Hepatocyte (in vitro differentiated cells): ENCODE results near the gene PRKACA.

Experiments
- EZH2 ChIP-seq: fragments of 200-600 bp; sonication (generic); IDR thresholded peaks from 2 replicates; pipeline ENCODE4 v1.6.1; 2016; ENCODE audit warnings: antibody characterized with exemption, mild to moderate bottlenecking, borderline replicate concordance
- EZH2phosphoT487 ChIP-seq: fragments of 200-600 bp; sonication (generic); IDR thresholded peaks from one replicate; pipeline ENCODE4 v1.6.1; 2018; ENCODE audit warnings: antibody characterized with exemption, mild to moderate bottlenecking, low read depth, moderate library complexity; ENCODE audit not compliant: unreplicated experiment, severe bottlenecking
- TF ChIP-seq, protein P1 (sequence below): fragments of 200-600 bp; sonication (generic); IDR thresholded peaks from 2 replicates; pipeline ENCODE4 v1.5.1; 2016; ENCODE audit warnings: antibody characterized with exemption, mild to moderate bottlenecking; ENCODE audit not compliant: poor library complexity

DNA sequence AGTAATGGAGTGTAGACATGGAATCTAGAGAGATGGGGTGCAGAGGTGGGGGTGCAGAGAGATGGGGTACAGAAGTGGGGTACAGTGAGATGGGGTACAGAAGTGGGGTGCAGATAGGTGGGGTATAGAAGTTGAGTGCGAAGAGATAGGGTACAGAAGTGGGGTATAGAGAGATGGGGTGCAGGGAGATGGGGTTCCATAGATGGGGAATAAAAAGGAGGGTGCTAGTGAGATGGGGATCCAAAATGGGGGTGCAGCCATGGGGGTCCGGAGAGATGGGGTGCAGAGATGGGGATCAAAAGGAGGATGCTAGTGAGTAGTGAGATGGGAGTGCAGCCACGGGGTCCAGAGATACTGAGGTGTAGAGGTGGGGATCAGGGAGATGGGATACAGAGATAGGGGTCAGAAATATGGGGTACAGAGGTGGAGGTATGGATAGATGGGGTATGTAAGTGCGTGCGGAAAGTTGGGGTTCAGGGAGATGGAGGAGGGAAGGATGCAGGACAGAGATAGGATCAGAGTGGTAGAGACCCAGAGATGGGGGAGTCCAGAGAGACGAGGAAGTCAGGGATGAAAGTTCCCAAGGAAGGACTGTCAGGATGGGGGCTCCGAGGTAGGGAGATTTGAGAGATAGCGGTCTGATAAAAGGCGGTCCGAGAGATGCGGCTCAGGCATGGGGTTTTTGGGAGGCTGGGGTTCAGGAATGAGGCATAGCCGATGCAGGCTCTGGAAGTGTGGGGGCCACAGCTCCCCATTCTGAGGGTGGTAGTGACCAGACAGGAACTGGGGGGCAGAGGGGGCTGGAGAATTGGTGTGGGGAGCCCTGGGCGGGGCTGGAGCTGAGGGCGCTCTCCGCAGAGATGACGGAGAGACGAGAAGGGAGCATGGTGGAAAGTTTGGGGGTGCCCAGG lies 59.1 kb downstream of the PRKACA start:
- TF ChIP-seq, protein P1, sequence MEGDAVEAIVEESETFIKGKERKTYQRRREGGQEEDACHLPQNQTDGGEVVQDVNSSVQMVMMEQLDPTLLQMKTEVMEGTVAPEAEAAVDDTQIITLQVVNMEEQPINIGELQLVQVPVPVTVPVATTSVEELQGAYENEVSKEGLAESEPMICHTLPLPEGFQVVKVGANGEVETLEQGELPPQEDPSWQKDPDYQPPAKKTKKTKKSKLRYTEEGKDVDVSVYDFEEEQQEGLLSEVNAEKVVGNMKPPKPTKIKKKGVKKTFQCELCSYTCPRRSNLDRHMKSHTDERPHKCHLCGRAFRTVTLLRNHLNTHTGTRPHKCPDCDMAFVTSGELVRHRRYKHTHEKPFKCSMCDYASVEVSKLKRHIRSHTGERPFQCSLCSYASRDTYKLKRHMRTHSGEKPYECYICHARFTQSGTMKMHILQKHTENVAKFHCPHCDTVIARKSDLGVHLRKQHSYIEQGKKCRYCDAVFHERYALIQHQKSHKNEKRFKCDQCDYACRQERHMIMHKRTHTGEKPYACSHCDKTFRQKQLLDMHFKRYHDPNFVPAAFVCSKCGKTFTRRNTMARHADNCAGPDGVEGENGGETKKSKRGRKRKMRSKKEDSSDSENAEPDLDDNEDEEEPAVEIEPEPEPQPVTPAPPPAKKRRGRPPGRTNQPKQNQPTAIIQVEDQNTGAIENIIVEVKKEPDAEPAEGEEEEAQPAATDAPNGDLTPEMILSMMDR, result no peak
- TF ChIP-seq EZH2, result no peak
- no peak for TF ChIP-seq EZH2phosphoT487
